ENCODE results near the gene TARS3.

Gene TARS3

GRCh38 chr15:101619615-101619865 lies 104.7 kb downstream of the TARS3 start:
- DNase-seq, result no peak

- DNase-seq, result no peak
Measured at GRCh38 chr15:101618851-101619614, 105.2 kb downstream of the TARS3 start.

- no peak for DNase-seq
Measured at GRCh38 chr15:101618076-101618475, 106.2 kb downstream of the TARS3 start.

GRCh38 chr15:101617390-101617965 lies 106.8 kb downstream of the TARS3 start:
- no peak for DNase-seq

GRCh38 chr15:101615986-101616848 lies 108.1 kb downstream of the TARS3 start:
- no peak for DNase-seq

GRCh38 chr15:101615414-101615985 lies 108.8 kb downstream of the TARS3 start:
- DNase-seq, result no peak

GRCh38 chr15:101614761-101615160 lies 109.5 kb downstream of the TARS3 start:
- DNase-seq, result no peak

- no peak for DNase-seq
Measured at GRCh38 chr15:101614001-101614585, 110.2 kb downstream of the TARS3 start.

- DNase-seq, result no peak
Measured at GRCh38 chr15:101613130-101614000, 110.9 kb downstream of the TARS3 start.

- DNase-seq, result no peak
Measured at GRCh38 chr15:101612676-101613075, 111.6 kb downstream of the TARS3 start.

GRCh38 chr15:101611580-101612299 lies 112.5 kb downstream of the TARS3 start:
- no peak for DNase-seq

GRCh38 chr15:101611007-101611406 lies 113.3 kb downstream of the TARS3 start:
- no peak for DNase-seq

- no peak for DNase-seq
Measured at GRCh38 chr15:101610611-101611000, 113.7 kb downstream of the TARS3 start.

- no peak for DNase-seq
Measured at GRCh38 chr15:101609742-101610610, 114.3 kb downstream of the TARS3 start.

GRCh38 chr15:101608201-101608600 lies 116.1 kb downstream of the TARS3 start:
- no peak for DNase-seq

- no peak for DNase-seq
Measured at GRCh38 chr15:101607108-101607507, 117.2 kb downstream of the TARS3 start.

- no peak for DNase-seq
Measured at GRCh38 chr15:101604124-101604874, 120.0 kb downstream of the TARS3 start.
